ENCODE results near the gene TAF4.

DNA sequence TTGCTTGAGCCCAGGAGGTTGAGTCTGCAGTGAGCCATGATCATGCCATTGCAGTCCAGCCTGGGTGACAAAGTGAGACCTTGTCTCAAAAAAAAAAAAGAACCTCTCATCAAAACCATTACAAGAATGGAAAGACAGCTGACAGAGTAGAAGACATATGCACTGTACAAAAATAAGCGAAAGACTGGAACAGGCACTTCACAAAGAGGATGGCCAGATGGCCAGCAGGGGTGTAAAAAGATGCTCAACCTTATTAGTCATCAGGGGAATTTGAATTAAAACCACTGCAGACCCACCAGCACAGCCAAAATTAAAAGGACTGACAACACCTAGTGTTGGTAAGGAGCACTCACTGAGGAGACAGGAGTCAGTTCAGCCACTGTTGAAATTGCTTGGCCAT lies 13.5 kb upstream of the TAF4 start:
- TF ChIP-seq EZH2 (conservative IDR thresholded peaks at IDR 0.05; ENCODE audit: low read depth, low read length) (no peak), SETDB1 (CRISPR knock-in tag; IDR thresholded peaks at IDR 0.05; ENCODE audit: borderline replicate concordance) (no peak), ZKSCAN8 (CRISPR knock-in tag; IDR thresholded peaks at IDR 0.05; ENCODE audit: borderline replicate concordance) (no peak), SMAD1 (CRISPR knock-in tag; IDR thresholded peaks at IDR 0.05; ENCODE audit: borderline replicate concordance, low read depth) (no peak), TAF1 (CRISPR knock-in tag; IDR thresholded peaks at IDR 0.05) (no peak), ZNF234 (CRISPR knock-in tag; conservative IDR thresholded peaks at IDR 0.05) (no peak), MYC (CRISPR knock-in tag; IDR thresholded peaks at IDR 0.05; ENCODE audit: borderline replicate concordance) (no peak), NR2C2 (CRISPR knock-in tag; IDR thresholded peaks at IDR 0.05; ENCODE audit: borderline replicate concordance) (no peak), REXO4 (CRISPR knock-in tag; IDR thresholded peaks at IDR 0.05; ENCODE audit: borderline replicate concordance) (no peak), MYNN (CRISPR knock-in tag; IDR thresholded peaks at IDR 0.05; ENCODE audit: low read depth) (no peak)
- TF ChIP-seq, protein P1, sequence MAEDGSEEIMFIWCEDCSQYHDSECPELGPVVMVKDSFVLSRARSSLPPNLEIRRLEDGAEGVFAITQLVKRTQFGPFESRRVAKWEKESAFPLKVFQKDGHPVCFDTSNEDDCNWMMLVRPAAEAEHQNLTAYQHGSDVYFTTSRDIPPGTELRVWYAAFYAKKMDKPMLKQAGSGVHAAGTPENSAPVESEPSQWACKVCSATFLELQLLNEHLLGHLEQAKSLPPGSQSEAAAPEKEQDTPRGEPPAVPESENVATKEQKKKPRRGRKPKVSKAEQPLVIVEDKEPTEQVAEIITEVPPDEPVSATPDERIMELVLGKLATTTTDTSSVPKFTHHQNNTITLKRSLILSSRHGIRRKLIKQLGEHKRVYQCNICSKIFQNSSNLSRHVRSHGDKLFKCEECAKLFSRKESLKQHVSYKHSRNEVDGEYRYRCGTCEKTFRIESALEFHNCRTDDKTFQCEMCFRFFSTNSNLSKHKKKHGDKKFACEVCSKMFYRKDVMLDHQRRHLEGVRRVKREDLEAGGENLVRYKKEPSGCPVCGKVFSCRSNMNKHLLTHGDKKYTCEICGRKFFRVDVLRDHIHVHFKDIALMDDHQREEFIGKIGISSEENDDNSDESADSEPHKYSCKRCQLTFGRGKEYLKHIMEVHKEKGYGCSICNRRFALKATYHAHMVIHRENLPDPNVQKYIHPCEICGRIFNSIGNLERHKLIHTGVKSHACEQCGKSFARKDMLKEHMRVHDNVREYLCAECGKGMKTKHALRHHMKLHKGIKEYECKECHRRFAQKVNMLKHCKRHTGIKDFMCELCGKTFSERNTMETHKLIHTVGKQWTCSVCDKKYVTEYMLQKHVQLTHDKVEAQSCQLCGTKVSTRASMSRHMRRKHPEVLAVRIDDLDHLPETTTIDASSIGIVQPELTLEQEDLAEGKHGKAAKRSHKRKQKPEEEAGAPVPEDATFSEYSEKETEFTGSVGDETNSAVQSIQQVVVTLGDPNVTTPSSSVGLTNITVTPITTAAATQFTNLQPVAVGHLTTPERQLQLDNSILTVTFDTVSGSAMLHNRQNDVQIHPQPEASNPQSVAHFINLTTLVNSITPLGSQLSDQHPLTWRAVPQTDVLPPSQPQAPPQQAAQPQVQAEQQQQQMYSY (CRISPR knock-in tag; IDR thresholded peaks at IDR 0.05), result no peak
- TF ChIP-seq, protein P2, sequence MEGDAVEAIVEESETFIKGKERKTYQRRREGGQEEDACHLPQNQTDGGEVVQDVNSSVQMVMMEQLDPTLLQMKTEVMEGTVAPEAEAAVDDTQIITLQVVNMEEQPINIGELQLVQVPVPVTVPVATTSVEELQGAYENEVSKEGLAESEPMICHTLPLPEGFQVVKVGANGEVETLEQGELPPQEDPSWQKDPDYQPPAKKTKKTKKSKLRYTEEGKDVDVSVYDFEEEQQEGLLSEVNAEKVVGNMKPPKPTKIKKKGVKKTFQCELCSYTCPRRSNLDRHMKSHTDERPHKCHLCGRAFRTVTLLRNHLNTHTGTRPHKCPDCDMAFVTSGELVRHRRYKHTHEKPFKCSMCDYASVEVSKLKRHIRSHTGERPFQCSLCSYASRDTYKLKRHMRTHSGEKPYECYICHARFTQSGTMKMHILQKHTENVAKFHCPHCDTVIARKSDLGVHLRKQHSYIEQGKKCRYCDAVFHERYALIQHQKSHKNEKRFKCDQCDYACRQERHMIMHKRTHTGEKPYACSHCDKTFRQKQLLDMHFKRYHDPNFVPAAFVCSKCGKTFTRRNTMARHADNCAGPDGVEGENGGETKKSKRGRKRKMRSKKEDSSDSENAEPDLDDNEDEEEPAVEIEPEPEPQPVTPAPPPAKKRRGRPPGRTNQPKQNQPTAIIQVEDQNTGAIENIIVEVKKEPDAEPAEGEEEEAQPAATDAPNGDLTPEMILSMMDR (CRISPR knock-in tag; IDR thresholded peaks at IDR 0.05), result no peak

All from HepG2 (cell line).